ENCODE results near the gene SMAD2. TPM values are rescaled to one million over a fixed set of nuclear protein-coding genes. Genes with fewer than 3 reads are reported as not detected.
A peak's percentile ranks its signal among the peaks of the same experiment; 100 is the strongest.

Gene SMAD2
- total RNA-seq, 1 experiment from 2014 or later = 121 TPM

GRCh38 chr18:47911877-47912276, 18.6 kb downstream of the SMAD2 start:
- Histone ChIP-seq H3K18ac (ENCODE audit: insufficient read length, low read depth, low read length) (no peak overlapping the region), H4K8ac (replicated peaks; ENCODE audit: insufficient read length, low read depth, low read length) (no peak overlapping the region), H3K9me3 (ENCODE audit: control insufficient read depth, low read depth, low read length) (no peaks in the 10 kb centered on the region), H4K91ac (ENCODE audit: insufficient read length, low read depth, low read length) (no peak overlapping the region), H3T11ph (ENCODE audit: low read length) (no peak overlapping the region), H2AFZ (ENCODE audit: low read length) (no peak overlapping the region), H4K5ac (ENCODE audit: insufficient read length, low read depth, low read length) (no peak overlapping the region), H3K27me3 (ENCODE audit: insufficient read depth, low read length) (no peaks in the 10 kb centered on the region), H3K4me2 (ENCODE audit: insufficient read depth, insufficient read length, low read length) (no peak overlapping the region), H2BK12ac (ENCODE audit: insufficient read length, low read depth, low read length) (no peak overlapping the region), H2BK15ac (ENCODE audit: low read depth, low read length) (no peak overlapping the region), H2BK120ac (ENCODE audit: low read depth, low read length, poor library complexity, severe bottlenecking) (no peak overlapping the region), H3K14ac (ENCODE audit: insufficient read depth, low read length) (no peak overlapping the region), H4K20me1 (ENCODE audit: control insufficient read depth, insufficient read depth, insufficient read length) (no peaks in the 10 kb centered on the region), H3K27ac (ENCODE audit: insufficient read length, low read depth, low read length) (no peak overlapping the region), H3K79me2 (ENCODE audit: insufficient read depth, low read length) (peaks cover 69% of the 10 kb centered on the region; the same call in 1 of the 2 replicates), H3K9ac (ENCODE audit: extremely low read depth, insufficient read length, low read length) (no peak overlapping the region), H3K23me2 (ENCODE audit: insufficient read length, low read depth, low read length, poor library complexity, severe bottlenecking) (no peaks in the 10 kb centered on the region), H2AK5ac (ENCODE audit: insufficient read length, low read length) (no peak overlapping the region), H3K56ac (ENCODE audit: insufficient read length, low read depth, low read length) (no peak overlapping the region), H3K79me1 (ENCODE audit: insufficient read depth, low read depth, low read length, poor library complexity, severe bottlenecking) (no peaks in the 10 kb centered on the region), H3K4ac (ENCODE audit: low read depth, low read length) (no peak overlapping the region), H2BK5ac (ENCODE audit: insufficient read length, low read length) (no peak overlapping the region), H3K23ac (ENCODE audit: insufficient read length, low read depth, low read length) (no peak overlapping the region), H2BK20ac (ENCODE audit: low read depth, low read length, poor library complexity, severe bottlenecking) (no peak overlapping the region), H3K4me1 (ENCODE audit: insufficient read depth, low read length) (no peaks in the 10 kb centered on the region; the same call in 1 of the 2 replicates)
- Mint-ChIP-seq H3K4me3 (no peak overlapping the region), H3K4me1 (peaks cover 58 to 61% of the 10 kb centered on the region in 2 experiments), H3K27ac (peak overlapping the region in 1 of 3 experiments; percentile 33; a peak in 2 of 7 replicates), H3K36me3 (ENCODE audit: insufficient read depth in 1 of 3, low read depth in 3 of 3) (peaks cover 12 to 28% (median 14%) of the 10 kb centered on the region in 3 experiments), H3K9me3 (peaks cover 6% of the 10 kb centered on the region in 2 experiments), H3K27me3 (ENCODE audit: low read depth) (no peaks in the 10 kb centered on the region)
- WGBS (ENCODE audit: extremely low coverage, insufficient read length, low lambda C conversion rate) = no CpG with 5 or more reads among the region's 4 CpGs
- DNase-seq = no peak
- no peak for TF ChIP-seq CTCF (conservative IDR thresholded peaks at IDR 0.05)

All from H9 (cell line).